DMS 273 (cell line): ENCODE measurements around the gene GSG1L.
A peak's percentile ranks its signal among the peaks of the same experiment; 100 is the strongest.
"Not testable (repeated sequence)": the region's sequence is repeated elsewhere in the genome, so short reads cannot be mapped to it uniquely, and the experiment has no call there.

Experiments
- DNase-seq: peaks from one replicate; lab custom pipeline; 2025; ENCODE audit not compliant: unreplicated experiment; lab: John Stamatoyannopoulos, UW

GSG1L gene

DNA sequence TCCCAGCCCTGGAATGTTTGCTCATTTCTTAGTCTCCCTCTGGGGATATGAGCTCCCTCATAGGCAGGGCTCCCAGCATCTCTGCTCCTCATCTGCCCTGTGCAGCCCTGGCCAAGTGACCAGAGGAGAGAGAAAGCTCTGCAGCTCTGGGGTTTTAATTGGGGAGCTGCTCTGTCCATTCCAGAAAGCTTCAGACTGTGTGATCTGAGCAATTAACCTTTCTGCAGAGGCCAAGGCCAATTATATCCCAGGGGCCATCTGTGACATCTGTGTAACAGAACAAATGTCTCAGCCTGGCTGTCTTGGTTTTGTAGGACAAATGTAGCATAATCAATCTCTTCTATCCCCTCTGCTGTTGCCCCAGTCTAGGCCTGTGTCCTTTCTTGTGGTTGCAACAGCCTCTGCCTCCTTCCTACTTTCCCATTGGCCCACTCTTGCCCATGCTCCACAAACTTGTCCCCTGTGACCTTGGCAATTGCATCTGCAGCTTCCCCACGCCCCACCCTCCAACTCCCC, 156.0 kb downstream of the GSG1L start:
- DNase-seq, result no peak

DNA sequence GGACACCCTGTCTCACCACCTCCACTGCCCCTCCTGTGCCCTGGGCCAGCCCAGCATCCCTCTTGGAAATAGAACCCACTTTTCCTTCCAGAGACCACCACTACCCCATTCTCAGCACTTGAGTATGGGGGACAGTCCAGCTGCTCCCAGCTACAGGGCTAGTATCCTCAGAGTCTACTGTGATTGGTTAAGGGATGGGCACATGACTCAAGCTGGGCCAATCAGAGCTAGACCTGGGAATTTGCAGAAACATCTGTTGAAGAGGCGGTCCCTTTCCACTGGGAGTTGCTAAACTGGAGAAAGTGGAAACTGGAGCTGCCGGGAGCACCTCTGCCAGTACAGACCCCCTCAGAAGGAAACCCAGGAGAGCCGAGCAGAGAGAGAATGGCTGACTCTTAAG, 156.6 kb downstream of the GSG1L start:
- peak; percentile 30 for DNase-seq

DNA sequence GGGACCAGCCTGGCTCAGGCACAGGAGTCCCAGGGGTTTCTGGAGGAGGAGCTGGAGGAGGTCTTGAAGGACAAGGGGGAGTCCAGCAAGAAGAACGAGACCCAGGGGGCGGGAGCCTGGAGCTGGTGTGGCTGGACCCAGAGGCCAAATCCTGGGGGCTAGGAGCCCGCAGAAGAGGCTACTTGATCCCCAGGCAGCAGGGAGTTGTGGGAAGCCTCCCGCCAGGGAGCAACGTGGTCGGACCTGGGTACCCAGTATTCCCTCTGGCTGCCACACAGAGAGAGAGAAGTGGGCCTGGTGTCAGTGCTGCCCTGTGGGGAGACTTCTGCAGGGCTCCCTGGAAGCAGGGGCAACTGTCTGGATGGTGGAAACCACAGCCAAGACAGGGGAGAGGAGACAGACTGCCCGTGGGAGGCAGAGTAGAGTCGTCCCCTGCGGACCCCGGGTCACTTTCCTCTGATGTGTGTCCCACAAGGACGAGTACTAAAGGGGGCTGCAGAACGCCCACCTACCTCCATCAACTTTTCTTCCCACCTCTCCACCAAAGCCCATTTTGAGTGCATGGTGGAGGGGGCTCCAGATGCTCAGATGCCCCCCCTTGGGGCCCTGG, 160.4 kb downstream of the GSG1L start:
- DNase-seq, result no peak

DNA sequence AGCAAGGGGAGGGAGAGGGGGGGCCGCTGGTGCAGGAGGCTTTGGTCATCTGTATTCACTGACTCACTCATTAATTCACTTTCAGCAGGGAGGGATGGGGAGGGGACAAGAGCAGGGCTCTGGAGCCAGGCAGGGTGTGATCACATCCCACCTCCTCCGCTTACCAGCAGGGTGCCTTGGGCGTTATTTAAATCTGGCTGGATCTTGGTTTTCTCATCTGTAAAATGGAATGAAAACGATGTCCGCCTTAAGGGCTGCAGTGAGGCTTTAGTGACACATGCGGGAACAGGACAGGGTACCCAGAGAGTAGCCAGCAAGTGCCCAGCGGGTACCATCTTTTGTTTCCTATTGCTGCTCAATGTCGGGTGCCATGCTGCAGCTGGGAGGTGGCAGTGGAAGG, 161.0 kb downstream of the GSG1L start:
- DNase-seq, result no peak

DNA sequence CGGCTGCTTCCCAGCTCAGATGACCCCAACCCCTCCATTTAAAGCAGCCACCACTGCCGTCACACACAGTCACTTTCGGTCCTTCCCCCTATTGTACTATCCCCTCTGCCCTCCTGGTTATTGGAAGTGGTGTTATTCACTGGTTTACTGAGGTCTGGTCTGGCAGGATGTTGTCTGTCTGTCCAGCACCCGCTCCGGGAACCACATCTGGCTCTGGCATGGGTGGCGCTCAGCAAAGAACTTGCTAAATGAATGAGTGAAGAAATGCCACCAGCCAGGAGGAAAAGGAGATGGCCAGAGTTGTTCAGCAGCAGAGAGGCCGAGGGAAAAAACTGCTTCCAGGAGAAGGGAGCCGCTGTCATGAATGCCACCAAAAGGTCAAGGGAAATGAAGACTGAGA, 161.6 kb downstream of the GSG1L start:
- DNase-seq, result no peak

DNA sequence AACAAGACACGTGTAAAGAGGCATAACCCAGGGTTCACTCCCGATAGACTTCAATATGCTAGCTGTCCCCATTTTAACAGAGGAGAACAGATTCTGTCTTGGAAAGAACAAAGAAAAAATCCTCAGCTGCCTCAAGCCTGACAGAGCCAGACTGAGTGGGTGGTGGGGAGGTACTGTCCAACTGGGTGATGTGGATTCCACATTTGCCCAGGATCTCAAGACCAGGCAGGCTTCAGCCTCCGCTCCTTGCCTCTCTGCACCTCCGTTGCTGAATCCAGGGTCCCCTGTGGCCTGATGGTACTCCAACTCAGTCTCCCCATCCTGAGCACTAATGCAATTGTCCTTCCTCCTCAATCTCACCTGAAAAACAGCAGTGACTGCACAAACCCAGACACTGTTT, 163.8 kb downstream of the GSG1L start:
- DNase-seq, result no peak

DNA sequence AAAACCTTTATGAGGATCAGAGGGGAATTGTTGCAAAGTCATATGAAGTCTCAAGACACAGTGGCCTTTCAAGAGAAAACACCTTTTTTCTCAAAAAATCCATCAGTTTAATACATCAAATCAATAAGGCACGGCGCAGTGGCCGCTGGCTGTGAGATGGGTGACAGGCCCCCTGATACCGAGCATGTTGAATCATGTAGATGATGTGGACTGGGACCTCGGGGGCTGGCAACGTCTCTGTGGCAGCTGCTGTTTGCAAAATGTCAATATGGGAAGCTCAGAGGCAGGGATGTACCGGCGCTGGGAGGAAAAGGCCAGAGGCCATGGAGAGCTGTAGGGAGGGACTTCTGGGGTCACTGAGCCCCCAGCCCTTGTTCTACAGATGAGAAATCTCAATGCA, 169.1 kb downstream of the GSG1L start:
- DNase-seq, result peak; percentile 45

DNA sequence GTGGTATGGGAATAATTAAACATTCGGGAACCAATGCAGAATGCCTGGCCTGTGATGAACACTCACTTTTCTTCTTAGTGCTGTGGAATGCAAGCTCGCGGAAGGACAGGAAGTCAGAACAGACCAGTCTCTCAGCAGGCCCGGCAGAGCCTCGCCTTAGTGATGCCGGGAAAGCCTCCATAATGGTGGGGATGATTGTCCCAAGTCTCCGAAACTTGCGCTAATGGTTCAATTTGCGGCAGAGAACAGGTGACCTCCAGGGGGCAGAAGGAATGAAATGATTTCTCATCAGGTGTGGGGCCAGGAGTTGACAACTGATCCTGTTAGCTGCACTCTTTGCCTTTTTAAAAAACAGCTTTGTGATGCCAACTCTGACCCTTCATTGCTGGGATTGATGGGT, 170.6 kb downstream of the GSG1L start:
- DNase-seq, result no peak

DNA sequence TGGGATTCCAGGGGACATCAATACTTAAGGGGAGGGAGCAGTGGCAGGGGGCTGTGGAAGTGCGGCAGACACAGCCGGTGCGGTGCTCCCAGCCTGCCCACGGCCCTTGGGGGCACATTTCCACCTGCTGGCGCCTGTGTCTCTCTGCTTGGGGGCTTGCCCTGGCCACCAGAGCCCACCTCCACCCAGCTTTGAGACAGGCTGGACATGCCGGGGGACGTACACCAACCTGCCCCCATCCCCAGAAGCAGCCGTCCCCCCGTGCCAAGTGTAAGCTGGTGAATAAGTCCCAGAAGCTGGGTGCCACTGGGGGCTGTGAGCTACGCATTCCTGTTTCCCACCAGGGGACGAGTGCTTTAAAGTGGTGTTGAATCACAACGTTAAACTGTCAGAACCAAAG, 172.6 kb downstream of the GSG1L start:
- DNase-seq, result no peak

DNA sequence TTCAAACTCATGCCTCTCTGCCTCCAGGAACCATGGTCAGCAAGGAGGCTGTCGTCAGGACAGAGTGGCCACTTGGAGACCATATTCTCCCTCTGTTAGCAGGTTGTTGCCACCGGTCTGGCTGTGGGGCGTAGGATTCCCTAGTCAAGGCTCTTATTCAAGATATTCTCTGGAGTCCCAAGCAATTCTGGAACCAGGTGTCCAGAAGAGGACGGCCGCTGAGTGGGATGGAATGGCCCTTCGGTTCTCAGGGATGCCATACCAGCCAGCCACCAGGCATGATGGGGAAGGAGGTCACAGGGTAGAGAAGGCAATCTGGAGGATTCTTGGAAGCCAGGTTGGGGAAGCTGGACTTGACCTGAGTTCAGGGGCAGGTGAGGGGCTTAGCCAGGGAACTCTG, 173.5 kb downstream of the GSG1L start:
- no peak for DNase-seq

DNA sequence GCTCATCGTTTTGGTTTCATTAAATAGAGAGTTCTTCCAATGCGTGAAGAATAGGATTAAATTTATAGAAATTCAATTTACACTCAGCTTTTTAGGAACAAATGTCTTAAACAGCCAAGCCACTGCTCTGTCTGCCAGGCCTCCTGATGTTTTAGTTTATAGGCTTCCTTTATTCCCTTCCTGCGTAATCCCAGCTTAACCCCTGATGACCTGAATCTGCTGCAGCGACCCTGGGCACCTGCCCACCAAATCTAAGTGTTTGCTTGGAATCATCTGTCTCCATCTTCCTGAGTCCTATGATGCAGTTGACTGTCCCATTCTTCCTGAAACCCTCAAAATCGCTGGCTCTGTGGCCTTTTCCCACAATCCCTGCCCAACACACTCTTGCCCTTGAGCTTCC, 179.9 kb downstream of the GSG1L start:
- DNase-seq, result no peak

DNA sequence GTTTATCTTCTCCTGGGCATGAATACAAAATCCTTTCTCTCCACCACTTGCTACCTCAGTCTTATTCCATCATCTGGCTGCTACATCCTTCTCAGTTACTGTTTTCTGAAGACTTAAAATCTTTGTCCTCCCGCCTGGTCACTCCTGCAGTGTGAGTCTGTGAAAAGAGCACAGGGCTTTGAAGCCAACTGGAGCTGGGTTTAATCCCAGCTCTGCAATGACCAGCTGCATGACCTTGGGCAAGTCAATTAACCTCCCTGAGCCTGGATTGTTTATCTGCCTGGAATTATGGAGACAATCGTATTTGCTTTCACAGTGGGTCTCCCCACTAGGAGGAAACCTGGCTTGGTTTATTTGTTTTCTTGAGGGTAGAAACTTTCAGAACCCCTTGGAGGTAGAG, 183.2 kb downstream of the GSG1L start:
- no peak for DNase-seq

DNA sequence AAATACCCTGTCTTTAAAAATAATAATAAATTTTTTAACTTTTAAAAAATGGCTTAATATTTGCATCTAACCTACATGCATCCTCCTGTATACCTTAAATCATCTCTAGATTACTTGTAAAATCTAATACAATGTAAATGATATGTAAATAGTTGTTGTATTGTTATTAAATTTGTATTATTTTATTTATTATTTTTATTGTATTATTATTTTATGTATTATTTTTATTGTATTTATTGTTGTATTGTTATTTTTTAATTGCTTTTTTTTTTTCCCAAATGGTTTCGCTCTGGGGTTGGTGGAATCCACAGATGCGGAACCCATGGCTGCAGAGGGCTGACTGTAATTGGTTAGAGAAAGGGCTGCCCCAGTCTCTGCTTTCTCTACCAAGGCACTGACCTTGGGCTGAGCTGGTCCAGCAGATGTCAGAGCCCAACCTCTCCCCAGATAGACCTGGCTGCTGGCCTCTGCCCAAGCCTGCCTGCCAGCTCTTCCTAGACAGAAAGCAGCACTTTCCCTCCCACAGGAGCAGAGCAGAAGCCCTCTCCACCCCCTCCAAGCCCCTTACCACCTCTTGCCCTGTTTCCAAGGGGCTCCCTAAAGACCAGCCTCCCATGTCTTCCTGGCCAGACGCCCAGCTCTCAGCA, 183.8 kb downstream of the GSG1L start:
- DNase-seq, result peak; percentile 60

DNA sequence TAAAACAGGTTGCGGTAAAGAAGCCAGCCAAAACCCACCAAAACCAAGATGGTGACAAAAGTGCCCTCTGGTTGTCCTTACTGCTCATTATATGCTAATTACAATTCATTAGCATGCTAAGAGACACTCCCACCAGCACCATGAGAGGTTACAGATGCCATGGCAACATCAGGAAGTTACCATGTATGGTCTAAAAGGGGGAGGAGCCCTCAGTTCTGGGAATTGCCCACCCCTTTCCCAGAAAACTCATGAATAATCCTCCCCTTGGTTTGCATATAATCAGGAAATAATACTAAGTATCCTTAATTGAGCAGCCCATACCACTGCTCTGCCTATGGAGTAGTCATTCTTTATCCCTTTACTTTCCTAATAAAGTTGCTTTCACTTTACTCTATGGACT, 190.9 kb downstream of the GSG1L start:
- not testable (repeated sequence) for DNase-seq

DNA sequence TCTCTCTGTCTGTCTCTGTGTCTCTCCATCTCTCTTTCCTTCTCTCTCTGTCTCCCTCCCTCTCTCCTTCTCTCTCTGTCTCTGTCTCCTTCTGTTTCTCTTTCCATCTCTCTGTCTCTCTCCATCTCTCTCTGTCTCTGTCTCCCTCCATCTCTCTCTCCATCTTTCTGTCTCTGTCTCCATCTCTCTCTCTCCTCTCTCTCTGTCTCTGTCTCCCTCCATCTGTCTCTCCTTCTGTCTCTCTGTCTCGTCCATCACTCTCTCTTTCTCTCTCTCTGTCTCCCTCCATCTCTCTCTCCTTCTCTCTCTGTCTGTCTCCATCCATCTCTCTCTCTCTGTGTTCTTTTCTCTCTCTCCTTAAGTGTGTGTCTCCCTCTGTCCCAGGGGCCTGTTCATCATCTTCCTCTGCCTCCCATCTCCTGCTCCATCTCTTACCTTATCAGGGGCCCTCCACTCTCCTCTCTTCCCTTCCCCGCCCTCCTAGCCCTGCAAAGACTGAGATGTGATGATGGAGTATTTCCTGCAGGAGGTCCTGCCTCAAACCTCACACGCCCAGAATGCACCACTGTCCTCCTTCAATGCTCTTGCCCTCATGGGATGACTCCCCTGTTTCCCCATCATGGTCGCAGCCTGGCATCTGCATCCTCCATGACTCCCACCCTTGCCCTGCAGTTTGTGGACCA, 193.3 kb downstream of the GSG1L start:
- DNase-seq, result no peak

DNA sequence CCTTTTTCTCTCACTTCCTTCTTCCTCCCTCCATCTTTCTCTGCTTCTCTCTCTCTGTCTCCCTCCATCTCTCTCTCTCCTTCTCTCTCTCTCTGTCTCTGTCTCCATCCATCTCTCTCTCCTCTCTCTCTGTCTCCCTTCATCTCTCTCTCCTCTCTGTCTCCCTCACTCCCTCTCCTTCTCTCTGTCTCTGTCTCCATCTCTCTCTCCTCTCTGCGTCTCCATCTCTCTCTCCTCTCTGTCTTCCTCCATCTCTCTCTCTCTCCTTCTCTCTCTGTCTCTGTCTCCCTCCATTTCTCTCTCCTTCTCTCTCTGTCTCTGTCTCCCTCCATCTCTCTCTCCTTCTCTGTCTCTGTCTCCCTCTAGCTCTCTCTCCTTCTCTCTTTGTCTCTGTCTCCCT, 194.1 kb downstream of the GSG1L start:
- no peak for DNase-seq

DNA sequence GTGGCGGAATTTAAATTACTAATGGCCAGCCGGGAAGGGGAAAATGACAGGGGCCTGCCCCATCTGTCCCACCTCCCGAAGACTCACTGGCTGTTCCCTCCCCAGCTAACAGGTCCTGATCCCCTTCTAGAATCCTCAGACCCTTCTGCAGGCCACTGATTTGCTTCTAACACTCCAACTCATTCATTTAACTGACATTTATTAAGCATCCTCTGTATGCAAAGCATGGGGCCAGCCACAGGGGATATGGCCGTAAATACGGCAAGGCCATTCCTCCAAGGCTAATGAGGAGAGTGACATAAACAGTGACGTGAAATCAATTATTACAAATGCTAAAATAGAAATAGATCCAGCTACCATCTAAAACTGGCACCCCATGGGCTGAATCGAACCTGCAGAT, 195.3 kb downstream of the GSG1L start:
- no peak for DNase-seq

DNA sequence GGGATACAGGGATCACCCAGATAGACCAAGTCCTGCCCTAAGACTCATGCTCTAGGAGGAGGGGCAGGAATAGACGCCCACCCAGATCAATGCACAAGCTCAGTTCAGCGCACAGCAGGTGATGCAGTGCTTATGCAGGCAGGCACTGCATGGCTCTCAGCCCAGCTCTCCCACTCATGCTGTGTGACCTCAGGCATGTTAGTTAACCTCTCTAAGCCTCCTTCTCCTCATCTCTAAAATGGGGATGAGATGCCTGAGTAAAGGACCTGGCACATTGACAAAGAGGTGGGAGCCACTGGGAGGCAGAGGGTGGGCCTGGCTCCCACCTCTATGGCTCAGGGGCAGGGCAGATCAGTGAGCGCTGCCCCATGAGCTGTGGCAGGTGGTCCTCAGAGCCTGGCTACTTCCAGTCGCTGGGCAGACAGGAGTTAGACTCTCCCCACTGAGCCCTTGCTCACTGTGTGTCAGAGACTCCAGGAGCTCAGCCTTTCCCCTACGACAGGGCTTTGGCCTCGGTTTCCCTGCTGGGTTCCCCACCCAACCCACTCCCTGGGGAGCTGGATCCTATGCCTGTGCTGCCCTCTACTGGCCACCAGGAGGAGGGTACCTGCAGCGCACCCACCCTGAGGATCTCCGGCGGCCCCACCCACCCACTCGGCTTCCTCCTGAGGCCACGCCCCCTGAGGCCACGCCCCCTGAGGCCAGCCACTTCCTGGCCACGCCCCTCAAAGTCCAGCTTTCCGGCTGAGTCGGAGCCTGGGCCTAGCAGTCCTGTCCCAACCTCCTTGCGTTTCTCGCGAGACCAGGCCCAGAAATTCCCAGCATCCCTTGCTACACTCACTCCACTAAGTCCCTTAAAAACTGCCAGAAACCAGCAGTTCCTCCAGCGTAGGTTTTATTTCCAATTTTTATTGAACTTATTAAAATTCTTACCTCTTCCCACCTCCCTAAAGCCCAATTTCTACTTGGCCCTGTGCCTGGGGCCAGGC, 196.1 kb downstream of the GSG1L start:
- peak; percentile 90 for DNase-seq

DNA sequence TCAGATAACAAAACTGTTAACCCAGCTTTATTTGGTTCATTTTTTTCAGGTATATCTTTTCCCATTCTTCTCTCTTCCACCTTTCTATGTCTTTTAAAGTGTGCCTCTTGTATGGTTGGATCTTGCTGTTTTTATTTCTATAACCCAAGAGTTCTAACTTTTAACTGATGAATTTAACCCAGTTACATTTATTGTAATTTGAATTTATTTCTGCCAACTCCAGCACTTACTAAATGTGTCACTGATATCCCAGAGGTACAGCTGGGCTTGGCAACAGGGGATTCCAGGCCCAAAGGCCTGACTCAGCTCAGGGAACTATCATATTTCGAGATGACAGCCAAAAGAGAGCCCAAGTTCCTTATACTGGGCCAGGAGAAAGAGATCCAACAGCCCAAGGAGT, 200.1 kb downstream of the GSG1L start:
- no peak for DNase-seq

DNA sequence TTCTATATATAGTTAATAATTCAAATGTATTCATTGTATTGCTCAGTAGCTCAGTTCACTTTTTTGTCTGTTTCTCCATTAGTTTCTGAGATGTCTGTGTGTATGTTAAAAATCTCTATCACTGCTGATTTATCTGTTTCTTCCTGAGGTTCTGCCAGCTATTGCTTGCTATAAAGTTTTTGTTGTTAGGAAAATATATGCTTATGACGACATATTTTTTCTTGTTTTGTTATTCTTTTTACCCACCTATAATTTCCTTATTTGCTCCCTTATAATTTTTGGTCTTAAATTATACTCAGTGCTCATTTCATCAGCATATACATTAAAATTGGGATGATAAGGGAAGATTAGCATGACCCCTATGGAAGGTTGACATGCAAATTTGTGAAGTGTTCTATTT, 200.6 kb downstream of the GSG1L start:
- no peak for DNase-seq

DNA sequence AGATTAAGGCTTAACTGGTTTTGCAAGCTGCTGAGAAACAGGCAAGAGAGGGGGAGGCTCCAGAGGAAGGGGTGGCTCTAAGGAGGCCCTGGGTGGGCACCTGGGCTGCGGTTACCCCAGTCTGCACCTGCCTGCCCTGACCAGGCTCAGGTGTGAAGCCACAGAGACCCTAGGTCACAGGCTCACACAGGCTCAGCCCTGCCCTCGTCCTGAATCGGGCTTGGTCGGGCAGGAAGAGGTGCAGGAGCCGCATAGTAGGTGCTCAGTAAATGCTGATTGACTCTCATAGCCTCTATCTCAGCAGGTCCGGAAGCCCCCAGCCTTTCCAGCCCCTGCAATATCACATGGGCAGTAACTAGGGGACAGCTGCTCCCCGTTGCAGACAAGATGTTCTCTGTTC, 203.4 kb downstream of the GSG1L start:
- no peak for DNase-seq
